ENCODE data around the gene CYTH1.

CYTH1 gene

DNA sequence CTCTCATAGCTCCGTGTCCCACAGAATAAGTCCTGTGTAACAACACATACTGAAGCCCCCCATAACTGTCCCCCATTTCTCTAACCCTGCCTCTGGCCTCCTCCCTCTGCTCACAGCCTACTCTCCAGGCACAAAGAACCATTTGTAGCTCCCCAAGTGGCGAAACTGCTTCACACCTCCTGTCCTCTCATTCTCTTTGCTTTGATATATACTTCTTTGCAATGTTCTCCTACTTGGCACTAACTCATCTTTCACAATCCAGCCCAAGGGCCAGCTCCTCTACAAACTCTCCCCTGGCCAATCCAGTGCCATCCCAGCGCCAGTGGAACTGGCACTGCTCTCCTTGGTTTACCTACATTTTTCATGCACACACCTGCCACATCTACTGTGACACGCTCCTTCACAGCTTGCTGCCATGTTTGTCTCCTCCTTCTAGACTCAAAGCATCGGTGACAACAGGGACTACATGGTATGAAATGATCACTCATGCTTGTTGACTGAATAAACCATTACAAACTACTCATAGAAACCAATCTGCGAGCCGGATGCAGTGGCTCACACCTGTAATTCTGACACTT is 12.8 kb downstream of the CYTH1 start:
- no peaks in the 10 kb centered on the region for H3K27me3 ChIP-seq (replicated peaks; ENCODE audit: control insufficient read depth, insufficient read depth, low read length)
- no peak for DNase-seq (ENCODE audit: extremely low read depth, insufficient read length)
- TF ChIP-seq, protein P1, sequence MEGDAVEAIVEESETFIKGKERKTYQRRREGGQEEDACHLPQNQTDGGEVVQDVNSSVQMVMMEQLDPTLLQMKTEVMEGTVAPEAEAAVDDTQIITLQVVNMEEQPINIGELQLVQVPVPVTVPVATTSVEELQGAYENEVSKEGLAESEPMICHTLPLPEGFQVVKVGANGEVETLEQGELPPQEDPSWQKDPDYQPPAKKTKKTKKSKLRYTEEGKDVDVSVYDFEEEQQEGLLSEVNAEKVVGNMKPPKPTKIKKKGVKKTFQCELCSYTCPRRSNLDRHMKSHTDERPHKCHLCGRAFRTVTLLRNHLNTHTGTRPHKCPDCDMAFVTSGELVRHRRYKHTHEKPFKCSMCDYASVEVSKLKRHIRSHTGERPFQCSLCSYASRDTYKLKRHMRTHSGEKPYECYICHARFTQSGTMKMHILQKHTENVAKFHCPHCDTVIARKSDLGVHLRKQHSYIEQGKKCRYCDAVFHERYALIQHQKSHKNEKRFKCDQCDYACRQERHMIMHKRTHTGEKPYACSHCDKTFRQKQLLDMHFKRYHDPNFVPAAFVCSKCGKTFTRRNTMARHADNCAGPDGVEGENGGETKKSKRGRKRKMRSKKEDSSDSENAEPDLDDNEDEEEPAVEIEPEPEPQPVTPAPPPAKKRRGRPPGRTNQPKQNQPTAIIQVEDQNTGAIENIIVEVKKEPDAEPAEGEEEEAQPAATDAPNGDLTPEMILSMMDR (IDR thresholded peaks at IDR 0.05; ENCODE audit: insufficient read depth, low read length, poor library complexity, severe bottlenecking) = peak; percentile 66
- no peak overlapping the region for H3K4me3 ChIP-seq (replicated peaks; ENCODE audit: low read depth, low read length)
- H3K36me3 ChIP-seq (ENCODE audit: control insufficient read depth, insufficient read depth, low read length) = no peaks in the 10 kb centered on the region

DNA sequence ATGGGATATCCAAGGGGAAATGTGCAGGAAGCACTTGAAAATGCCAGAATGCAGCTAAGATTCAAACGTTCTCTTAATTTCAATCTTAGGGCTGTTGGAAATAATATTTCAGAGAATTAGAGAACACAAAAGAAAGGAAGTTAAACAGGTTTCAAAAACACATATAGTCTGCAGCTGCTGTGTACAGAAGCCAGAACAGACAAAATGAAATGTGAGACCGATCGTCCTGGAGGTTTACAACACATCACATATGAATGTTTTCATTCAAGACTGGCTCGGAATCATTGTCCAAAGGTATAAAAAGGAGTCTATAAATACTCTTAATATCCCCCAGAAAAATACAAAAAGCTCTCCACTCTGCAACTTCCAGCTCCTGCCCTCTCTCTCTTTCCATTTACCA is 14.3 kb downstream of the CYTH1 start:
- TF ChIP-seq, protein P1 (IDR thresholded peaks at IDR 0.05; ENCODE audit: insufficient read depth, low read length, poor library complexity, severe bottlenecking) = no peak
- Histone ChIP-seq H3K27me3 (replicated peaks; ENCODE audit: control insufficient read depth, insufficient read depth, low read length) (no peaks in the 10 kb centered on the region), H3K4me3 (replicated peaks; ENCODE audit: low read depth, low read length) (no peak overlapping the region), H3K36me3 (ENCODE audit: control insufficient read depth, insufficient read depth, low read length) (no peaks in the 10 kb centered on the region)
- no peak for DNase-seq (ENCODE audit: extremely low read depth, insufficient read length)

DNA sequence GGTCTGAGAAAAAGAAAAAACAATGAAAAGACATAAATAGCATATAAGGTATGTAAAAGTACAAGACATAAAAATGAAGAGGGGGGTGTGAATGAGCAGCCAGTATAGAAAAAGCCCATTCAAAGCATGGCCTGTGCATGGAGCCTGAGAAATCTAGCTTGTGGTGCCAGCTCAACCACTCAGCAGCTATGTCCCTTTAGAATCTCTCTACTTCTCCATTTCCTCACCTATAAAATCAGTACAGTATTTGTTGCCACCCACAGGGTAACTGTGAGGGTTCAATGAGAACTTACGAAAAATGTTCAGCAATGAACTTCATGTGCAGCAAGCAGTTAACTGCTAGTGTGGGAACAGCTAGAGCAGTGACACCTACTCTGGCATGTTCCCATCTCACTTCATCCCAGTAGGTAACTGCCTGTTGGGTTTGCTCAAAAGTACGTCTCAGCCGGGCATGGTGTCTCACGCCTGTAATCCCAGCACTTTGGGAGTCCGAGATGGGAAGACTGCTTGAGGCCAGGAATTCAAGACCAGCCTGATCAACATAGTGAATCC is 15.3 kb downstream of the CYTH1 start:
- TF ChIP-seq, protein P1 (IDR thresholded peaks at IDR 0.05; ENCODE audit: insufficient read depth, low read length, poor library complexity, severe bottlenecking) = no peak
- H3K4me3 ChIP-seq (replicated peaks; ENCODE audit: low read depth, low read length) = no peak overlapping the region

DNA sequence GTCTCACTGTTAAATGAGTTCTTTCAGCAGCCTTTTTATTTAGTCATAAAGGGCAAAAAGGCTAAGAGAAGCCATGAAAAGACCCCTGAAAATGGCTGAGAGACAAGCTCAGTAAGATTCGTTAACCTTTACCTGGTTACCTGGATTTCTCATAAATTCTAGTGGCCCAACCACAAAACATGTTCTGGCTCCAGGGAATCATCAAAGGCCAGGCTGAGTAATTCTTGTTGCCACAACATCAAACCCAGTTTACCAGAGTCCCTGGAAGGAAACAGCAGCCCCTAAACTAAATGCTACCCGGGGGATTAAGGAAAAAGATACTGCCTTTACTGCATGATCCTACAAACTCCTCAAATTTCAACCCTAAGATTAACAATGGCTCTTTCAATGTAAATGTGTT is 15.8 kb downstream of the CYTH1 start:
- H3K27me3 ChIP-seq (replicated peaks; ENCODE audit: control insufficient read depth, insufficient read depth, low read length) = no peaks in the 10 kb centered on the region
- H3K4me3 ChIP-seq (replicated peaks; ENCODE audit: low read depth, low read length) = no peak overlapping the region
- TF ChIP-seq, protein P1 (IDR thresholded peaks at IDR 0.05; ENCODE audit: insufficient read depth, low read length, poor library complexity, severe bottlenecking) = no peak
- H3K36me3 ChIP-seq (ENCODE audit: control insufficient read depth, insufficient read depth, low read length) = no peaks in the 10 kb centered on the region
- DNase-seq (ENCODE audit: extremely low read depth, insufficient read length) = no peak

More for the DNA sequence above, 15.3 kb downstream of the CYTH1 start:
- H3K36me3 ChIP-seq (ENCODE audit: control insufficient read depth, insufficient read depth, low read length) = no peaks in the 10 kb centered on the region
- no peaks in the 10 kb centered on the region for H3K27me3 ChIP-seq (replicated peaks; ENCODE audit: control insufficient read depth, insufficient read depth, low read length)
- DNase-seq (ENCODE audit: extremely low read depth, insufficient read length) = no peak

DNA sequence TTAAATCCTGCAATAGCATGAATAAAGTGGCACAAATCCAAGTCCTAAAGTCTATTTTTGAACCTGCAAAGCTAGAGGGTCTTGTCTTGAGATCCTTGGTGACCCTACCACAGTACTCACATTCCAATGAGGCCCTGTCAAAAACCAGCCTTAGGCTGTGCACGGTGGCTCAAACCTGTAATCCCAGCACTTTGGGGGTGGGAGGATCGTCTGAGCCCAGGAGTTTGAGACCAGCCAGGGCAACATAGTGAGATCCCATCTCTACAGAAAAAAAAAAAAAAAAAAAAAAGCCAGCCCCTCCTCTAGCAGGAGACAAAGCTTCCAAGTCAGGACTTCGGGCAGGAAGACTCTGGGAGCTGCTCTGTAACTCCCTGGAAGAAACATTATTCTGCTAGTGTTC is 16.3 kb downstream of the CYTH1 start:
- no peaks in the 10 kb centered on the region for H3K36me3 ChIP-seq (ENCODE audit: control insufficient read depth, insufficient read depth, low read length)
- H3K4me3 ChIP-seq (replicated peaks; ENCODE audit: low read depth, low read length) = no peak overlapping the region
- DNase-seq (ENCODE audit: extremely low read depth, insufficient read length) = no peak
- TF ChIP-seq, protein P1 (IDR thresholded peaks at IDR 0.05; ENCODE audit: insufficient read depth, low read length, poor library complexity, severe bottlenecking) = no peak
- no peaks in the 10 kb centered on the region for H3K27me3 ChIP-seq (replicated peaks; ENCODE audit: control insufficient read depth, insufficient read depth, low read length)

DNA sequence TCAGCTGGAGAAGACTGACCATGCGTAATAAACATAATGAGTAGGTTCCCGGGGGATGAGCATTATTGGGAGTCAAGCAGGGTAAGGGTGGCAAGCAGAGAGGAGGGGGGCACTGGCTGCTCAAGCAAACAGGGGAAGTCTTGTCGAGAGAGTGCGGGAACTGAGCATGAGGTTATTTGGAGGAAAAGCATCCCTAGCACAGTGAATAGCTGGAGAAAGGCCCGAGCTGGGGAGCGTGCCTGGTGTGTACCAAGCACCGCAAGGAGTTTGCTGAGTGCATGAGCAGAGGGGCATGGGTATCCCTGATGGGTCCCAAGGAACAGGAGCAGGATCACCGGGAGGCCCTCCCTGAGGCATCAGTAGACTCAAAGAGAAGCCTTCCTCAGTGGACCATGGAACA is 17.2 kb downstream of the CYTH1 start:
- Histone ChIP-seq H3K27me3 (replicated peaks; ENCODE audit: control insufficient read depth, insufficient read depth, low read length) (no peaks in the 10 kb centered on the region), H3K36me3 (ENCODE audit: control insufficient read depth, insufficient read depth, low read length) (no peaks in the 10 kb centered on the region), H3K4me3 (replicated peaks; ENCODE audit: low read depth, low read length) (no peak overlapping the region)
- DNase-seq (ENCODE audit: extremely low read depth, insufficient read length) = no peak
- TF ChIP-seq, protein P1 (IDR thresholded peaks at IDR 0.05; ENCODE audit: insufficient read depth, low read length, poor library complexity, severe bottlenecking) = no peak
